GM21576 (cell line): ENCODE measurements around the gene TPM2.
A peak's percentile ranks its signal among the peaks of the same experiment; 100 is the strongest.
"Not testable (repeated sequence)": the region's sequence is repeated elsewhere in the genome, so short reads cannot be mapped to it uniquely, and the experiment has no call there.

ENCODE experiments used
- ATAC-seq: cut with Tn5 transposase; IDR thresholded peaks from one replicate; pipeline ENCODE4 v1.9.1; 2021; ENCODE audit warnings: mild to moderate bottlenecking, moderate library complexity; ENCODE audit not compliant: unreplicated experiment

Gene TPM2

GRCh38 chr9:35656831-35657545 is 32.7 kb downstream of the TPM2 start:
- no peak for ATAC-seq

GRCh38 chr9:35656348-35656747 is 33.4 kb downstream of the TPM2 start:
- no peak for ATAC-seq

GRCh38 chr9:35653611-35654010 is 36.1 kb downstream of the TPM2 start:
- no peak for ATAC-seq

GRCh38 chr9:35652829-35653209 is 36.9 kb downstream of the TPM2 start:
- no peak for ATAC-seq

- no peak for ATAC-seq
These were observed 37.5 kb downstream of the TPM2 start for GRCh38 chr9:35651956-35652828.

DNA sequence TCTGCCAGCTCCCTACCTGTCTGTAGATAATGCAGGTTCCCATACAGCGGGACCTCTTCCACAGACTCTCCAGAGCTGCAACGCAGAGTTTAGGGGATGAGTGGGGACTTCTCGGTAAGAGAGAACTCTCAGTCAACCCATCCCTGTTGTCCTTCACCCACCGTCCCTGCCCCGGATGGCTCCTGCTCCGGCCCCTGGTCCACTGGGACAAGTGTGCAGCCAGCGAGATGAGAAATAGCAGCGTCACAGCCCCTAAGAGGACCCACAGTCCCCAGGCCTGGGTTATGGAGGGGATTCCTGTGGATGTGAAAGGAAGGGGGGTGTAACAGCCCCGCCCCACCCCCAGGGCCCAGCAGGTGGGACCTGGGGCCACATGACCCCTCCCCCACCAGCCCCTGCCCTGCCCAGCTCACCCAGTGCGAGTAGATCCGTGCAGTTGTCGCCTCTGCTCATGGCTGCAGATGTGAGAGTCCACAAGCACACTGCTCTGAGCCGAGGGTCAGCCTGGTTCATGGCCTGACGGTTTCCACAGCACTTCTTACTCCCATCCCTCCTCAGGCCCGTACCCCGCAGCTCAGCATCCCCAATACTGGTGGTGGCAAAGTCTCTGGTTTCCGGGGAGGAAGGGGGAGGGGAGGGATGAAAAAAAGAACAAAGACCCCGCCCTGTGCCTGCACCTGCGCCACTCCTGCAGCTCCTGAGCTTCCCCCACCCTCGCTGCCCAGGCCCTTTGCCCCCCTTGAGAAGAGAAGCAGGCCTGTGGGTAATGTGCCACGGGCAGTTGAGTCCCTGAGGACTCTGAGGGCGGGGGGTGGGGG is 39.2 kb downstream of the TPM2 start, which contains the start of gene SIT1:
Gene SIT1, minus strand, starts transcription at position 591 of the 818 bp plus-strand sequence. Its CDS starts 78 bp downstream, at position 513.
- no peak for ATAC-seq

GRCh38 chr9:35649431-35650340 is 40.0 kb downstream of the TPM2 start:
- ATAC-seq = no peak

DNA sequence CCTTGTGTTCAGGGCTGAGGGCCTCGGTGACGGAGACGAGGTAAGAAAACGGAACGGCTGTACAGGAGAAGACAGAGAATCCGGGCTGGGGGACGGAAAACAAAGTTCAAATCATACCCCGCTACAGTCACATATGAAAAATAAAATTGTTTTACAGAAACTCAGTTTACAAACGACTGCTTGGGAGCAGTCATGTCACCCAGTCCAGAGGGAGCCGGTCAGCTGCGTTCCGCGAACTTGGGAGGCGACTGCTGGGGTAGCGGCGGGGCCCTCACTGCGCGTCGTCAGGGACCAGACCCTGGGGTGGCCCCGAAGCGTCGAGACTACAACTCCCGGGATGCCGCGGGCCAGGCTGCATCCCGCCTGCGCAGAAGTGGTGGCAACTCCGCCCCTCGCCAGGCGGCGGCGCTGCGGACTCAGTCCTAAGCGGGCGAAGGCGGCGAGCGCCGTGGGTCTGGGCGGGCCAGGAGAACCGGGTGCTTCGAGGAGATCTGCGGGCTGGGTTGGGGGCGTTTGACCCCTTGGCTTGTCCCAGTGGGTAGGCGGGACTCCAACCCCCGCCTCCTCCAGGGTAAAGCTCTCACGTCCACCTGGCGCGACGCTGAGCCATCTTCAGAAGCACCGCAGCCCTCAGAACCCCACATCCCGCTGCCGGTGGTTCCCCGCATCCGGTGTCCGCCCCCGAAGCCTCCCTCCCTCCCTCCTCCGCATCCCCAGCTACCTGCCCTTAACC is 43.0 kb downstream of the TPM2 start:
- peak; percentile 76 for ATAC-seq

GRCh38 chr9:35646153-35646532 is 43.6 kb downstream of the TPM2 start:
- no peak for ATAC-seq

- not testable (repeated sequence) for ATAC-seq
These were observed 44.0 kb downstream of the TPM2 start for GRCh38 chr9:35645736-35646135.

- ATAC-seq = no peak
These were observed 46.7 kb downstream of the TPM2 start for GRCh38 chr9:35643046-35643445.

DNA sequence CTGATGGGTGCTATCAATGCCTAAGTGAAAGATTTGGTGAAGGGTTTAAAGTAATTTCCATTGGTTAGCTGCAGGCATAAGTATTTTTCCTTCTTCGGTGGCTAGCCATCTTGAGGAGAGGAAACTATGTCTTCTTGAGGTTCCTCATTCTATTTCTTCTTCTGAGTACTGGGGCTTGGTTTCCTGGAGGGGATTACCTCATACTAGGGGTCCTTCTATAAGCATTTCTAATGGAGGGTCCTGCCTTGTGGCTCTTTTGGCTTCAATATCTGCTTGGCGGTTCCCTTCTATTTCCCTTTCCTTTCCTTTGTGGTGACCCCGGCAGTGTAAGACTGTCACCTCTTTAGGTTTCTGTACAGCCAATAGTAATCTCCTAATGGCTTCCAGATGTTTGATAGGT is 48.2 kb downstream of the TPM2 start:
- ATAC-seq = not testable (repeated sequence)

GRCh38 chr9:35640431-35640830 is 49.3 kb downstream of the TPM2 start:
- ATAC-seq = not testable (repeated sequence)

- no peak for ATAC-seq
These were observed 50.1 kb downstream of the TPM2 start for GRCh38 chr9:35639631-35640030.

DNA sequence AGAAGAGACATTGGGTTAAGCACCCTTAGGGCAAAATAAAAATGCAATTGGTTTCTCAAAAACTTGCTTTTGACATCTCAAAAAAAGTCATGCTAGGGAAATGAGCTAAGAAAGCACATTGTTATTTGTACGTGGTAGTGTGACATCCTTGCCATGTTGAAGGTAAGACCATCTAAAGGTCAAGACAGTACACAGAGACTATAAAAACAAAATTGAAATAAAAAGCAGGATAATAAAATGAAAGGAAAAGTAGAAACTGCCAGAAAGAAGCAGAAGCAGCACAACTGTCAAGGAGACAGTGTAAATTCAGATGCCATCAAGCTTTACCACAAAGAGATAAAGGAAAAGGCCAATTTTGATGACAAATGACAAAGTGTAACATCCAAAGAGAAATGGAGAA is 50.5 kb downstream of the TPM2 start:
- not testable (repeated sequence) for ATAC-seq

DNA sequence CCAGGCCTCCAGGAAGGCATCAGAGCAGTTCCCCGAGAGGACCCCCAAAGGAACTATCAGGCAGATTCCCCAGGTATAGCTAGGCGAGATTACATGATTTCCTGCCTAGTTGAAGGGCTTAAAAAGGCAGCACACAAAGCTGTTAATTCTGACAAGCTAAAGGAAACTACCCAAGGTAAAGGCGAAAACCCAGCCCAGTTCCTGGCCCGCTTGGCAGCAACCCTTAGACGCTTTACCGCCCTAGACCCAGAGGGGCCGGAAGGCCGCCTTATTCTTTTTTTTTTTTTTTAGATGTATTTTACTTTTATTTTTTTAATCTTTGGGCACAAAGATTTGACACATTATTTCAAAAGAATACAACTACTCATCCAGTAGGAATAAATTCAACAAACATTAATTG is 51.0 kb downstream of the TPM2 start:
- not testable (repeated sequence) for ATAC-seq

DNA sequence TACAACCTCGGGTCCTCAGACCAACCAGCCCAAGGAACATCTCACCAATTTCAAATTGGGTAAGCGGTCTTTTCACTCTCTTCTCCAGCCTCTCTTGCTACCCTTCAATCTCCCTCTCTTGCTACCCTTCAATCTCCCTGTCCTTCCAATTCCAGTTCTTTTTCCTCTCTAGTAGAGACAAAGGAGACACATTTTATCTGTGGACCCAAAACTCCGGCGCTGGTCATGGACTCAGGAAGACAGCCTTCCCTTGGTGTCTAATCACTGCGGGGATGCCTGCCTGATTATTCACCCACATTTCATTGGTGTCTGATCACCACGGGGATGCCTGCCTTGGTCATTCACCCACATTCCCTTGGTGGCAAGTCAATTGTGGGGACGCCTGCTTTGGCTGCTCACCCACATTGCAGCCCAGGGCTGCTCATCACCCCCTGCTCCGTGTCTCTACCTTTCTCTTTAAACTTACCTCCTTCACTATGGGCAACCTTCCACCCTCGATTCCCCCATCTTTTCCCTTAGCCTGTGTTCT is 52.2 kb downstream of the TPM2 start:
- not testable (repeated sequence) for ATAC-seq

GRCh38 chr9:35636877-35637246 is 52.9 kb downstream of the TPM2 start:
- ATAC-seq = not testable (repeated sequence)

GRCh38 chr9:35636135-35636876 is 53.4 kb downstream of the TPM2 start:
- ATAC-seq = no peak
